K562 (cell line): ENCODE results near the gene CHTOP. TPM values are rescaled to one million over a fixed set of nuclear protein-coding genes. Genes with fewer than 3 reads are reported as not detected.

ENCODE experiments used
- ATAC-seq: fragments of 200-7000 bp; cut with Tn5 transposase; 3 replicates; pipeline ENCODE4 v1.9.1; 2020; ENCODE audit warnings: moderate library complexity
- BruUV-seq: library from RNA; stranded (reverse); fragments of 400-500 nt; replicated peaks from 2 replicates; lab custom pipeline; 2021; lab: Mats Ljungman, UMichigan
- CTCF ChIA-PET: fragments of 300-600 bp; formaldehyde crosslinking; extraction: SDS; loops from one replicate; lab custom pipeline; 2021; ENCODE audit warnings: low intra/inter-chr PET ratio; lab: Yijun Ruan, JAX
- POLR2A ChIA-PET: fragments of 300-600, 350-650 bp; sonication (Branson Sonifier 250); formaldehyde crosslinking; extraction: SDS; loops from one replicate; lab custom pipeline; 2021; ENCODE audit warnings: antibody characterized with exemption, inconsistent platforms; lab: Yijun Ruan, JAX
- DNase-seq, 4 experiments: peaks; one replicate each; pipeline versions ENCODE4 v3.0.0 to v3.0.0-alpha.2; 2011 to 2018; ENCODE audit warnings: low spot score in 3 of 4, mixed read lengths in 3 of 4; ENCODE audit errors: extremely low read depth in 1 of 4
- FAIRE-seq: peaks from 2 replicates; lab custom pipeline; 2011; peaks lifted over from hg19 to GRCh38; lab: Jason Lieb, UNC
- H2AFZ ChIP-seq: 2 replicates; pipeline ENCODE4 v1.6.0; 2011; ENCODE audit warnings: low read depth, low read length, control low read depth, inconsistent platforms
- H3K27ac ChIP-seq: fragments of 200-600 bp; 3 replicates; pipeline ENCODE4 v1.8.0; 2011; ENCODE audit warnings: low read depth, mild to moderate bottlenecking, control low read depth, inconsistent platforms, low read length, moderate library complexity, mixed read lengths; ENCODE audit errors: extremely low read depth
- H3K27me3 ChIP-seq, 2 experiments: fragments of 300-600 bp in 1 of 2; 2 replicates in 1 of 2; 3 replicates in 1 of 2; pipeline versions ENCODE4 v1.6.0 to v1.8.0; 2011; ENCODE audit warnings: inconsistent platforms in 2 of 2, low read length in 2 of 2, mild to moderate bottlenecking in 1 of 2, mixed read lengths in 1 of 2, moderate library complexity in 1 of 2; ENCODE audit not compliant: control insufficient read depth in 2 of 2, insufficient read depth in 2 of 2
- H3K36me3 ChIP-seq: fragments of 300-600 bp; 3 replicates; pipeline ENCODE4 v1.8.0; 2011; ENCODE audit warnings: mild to moderate bottlenecking, low read length, inconsistent platforms; ENCODE audit not compliant: control insufficient read depth, insufficient read depth
- H3K4me1 ChIP-seq, 2 experiments: fragments of 200-600 bp in 1 of 2; replicated peaks in 1 of 2; 2 replicates in 1 of 2; 3 replicates in 1 of 2; pipeline versions ENCODE4 v1.5.1 to v1.8.0; 2011; ENCODE audit warnings: inconsistent platforms in 2 of 2, low read length in 2 of 2, mild to moderate bottlenecking in 1 of 2, mixed read lengths in 1 of 2, moderate library complexity in 1 of 2; ENCODE audit not compliant: control insufficient read depth in 2 of 2, insufficient read depth in 2 of 2
- H3K4me2 ChIP-seq: 2 replicates; pipeline ENCODE4 v1.6.1; 2011; ENCODE audit warnings: low read length, control low read depth, inconsistent platforms, mixed read lengths; ENCODE audit not compliant: insufficient read depth
- H3K4me3 ChIP-seq: fragments of 200-600 bp; sonication (generic), shearing (Covaris generic); 2 replicates; pipeline ENCODE4 v1.5.1; 2016; ENCODE audit warnings: control low read depth, inconsistent platforms
- H3K79me2 ChIP-seq: fragments of 200-600 bp; 3 replicates; pipeline ENCODE4 v1.8.0; 2011; ENCODE audit warnings: low read length, inconsistent platforms; ENCODE audit not compliant: control insufficient read depth, insufficient read depth
- H3K9ac ChIP-seq, 2 experiments: 2 replicates each; pipeline versions ENCODE4 v1.6.0 to v1.6.1; 2011; ENCODE audit warnings: low read depth in 2 of 2, low read length in 2 of 2, control low read depth in 1 of 2, inconsistent platforms in 1 of 2, mild to moderate bottlenecking in 1 of 2, mixed read lengths in 1 of 2; ENCODE audit not compliant: insufficient read depth in 1 of 2
- H3K9me1 ChIP-seq: one replicate; pipeline ENCODE4 v1.6.0; 2011; ENCODE audit warnings: inconsistent platforms, mild to moderate bottlenecking, low read length, moderate library complexity; ENCODE audit not compliant: control insufficient read depth, insufficient read depth
- H3K9me3 ChIP-seq: replicated peaks from 2 replicates; pipeline ENCODE4 v1.5.1; 2011; ENCODE audit warnings: low read depth, low read length, inconsistent platforms; ENCODE audit not compliant: control insufficient read depth, insufficient read depth
- H4K20me1 ChIP-seq: replicated peaks from 2 replicates; pipeline ENCODE4 v1.6.1; 2011; ENCODE audit warnings: low read length, inconsistent platforms, mixed read lengths; ENCODE audit not compliant: control insufficient read depth, insufficient read depth
- BRF2 ChIP-seq: IDR thresholded peaks from 3 replicates; pipeline ENCODE4 v1.6.1; 2011; ENCODE audit warnings: borderline replicate concordance, mild to moderate bottlenecking; ENCODE audit not compliant: insufficient read length, insufficient read depth
- E2F8 ChIP-seq: fragments of 450-650 bp; IDR thresholded peaks from 2 replicates; pipeline ENCODE4 v1.7.1; 2018; ENCODE audit warnings: mild to moderate bottlenecking, low read depth; ENCODE audit not compliant: partially characterized antibody
- HMGN3 ChIP-seq: IDR thresholded peaks from 2 replicates; pipeline ENCODE4 v1.6.1; 2011; ENCODE audit warnings: borderline replicate concordance, low read depth, mild to moderate bottlenecking, mixed read lengths, low read length; ENCODE audit not compliant: insufficient read length; ENCODE audit errors: extremely low read depth
- JUND ChIP-seq, 2 experiments: IDR thresholded peaks; 2 replicates in 1 of 2; 3 replicates in 1 of 2; pipeline ENCODE4 v1.6.1; 2011; ENCODE audit warnings: borderline replicate concordance in 2 of 2, low read depth in 2 of 2, low read length in 2 of 2, improper control_type of control experiment in 1 of 2, missing biosample characterization in 1 of 2, missing genetic modification characterization in 1 of 2, missing genetic modification reagents in 1 of 2
- XRCC3 ChIP-seq: fragments of 450-650 bp; IDR thresholded peaks from 2 replicates; pipeline ENCODE4 v1.6.1; 2017; ENCODE audit warnings: mild to moderate bottlenecking, moderate library complexity
- ZNF41 ChIP-seq: fragments of 250-450 bp; sonication (Bioruptor Pico); conservative IDR thresholded peaks from 2 replicates; pipeline ENCODE4 v1.4.0; 2020; ENCODE audit warnings: mild to moderate bottlenecking
- WGBS: fragments of 100-300 bp; shearing (Covaris generic); methylation state at CpG from one replicate; pipeline ENCODE4 v1.1.6; 2016; ENCODE audit warnings: low coverage, mixed read lengths; ENCODE audit not compliant: insufficient coverage; ENCODE audit errors: missing lambda C conversion rate; 5-methylcytosine and 5-hydroxymethylcytosine counted together
- in situ Hi-C: fragments of 300-500 bp; cut with MboI; formaldehyde crosslinking; loops from 4 replicates; pipeline ENCODE4 v1.15.0; 2018; ENCODE audit warnings: inconsistent platforms, mixed read lengths
- intact Hi-C: fragments of 100-400 bp; cut with micrococcal nuclease; formaldehyde crosslinking; loops from 2 replicates; pipeline ENCODE4 v1.14.2; 2022
- polyA plus RNA-seq, 8 experiments: library from polyadenylated mRNA; depleted of rRNA in 4 of 8; stranded (reverse) in 5 of 8; unstranded in 3 of 8; fragments of >200 nt; fragmentation: Nextera tagmentation in 2 of 8; fragmentation: Illumina TruSeq in 1 of 8; extraction: Ambion mirVana in 2 of 8; extraction: Trizol in 1 of 8; gene quantifications; 2 replicates each; pipeline versions ENCODE4 v1.2.1 to v1.2.3, GENCODE V29; 2011 to 2014; ENCODE audit warnings: inconsistent platforms in 1 of 8, missing spikeins in 1 of 8
- total RNA-seq, 7 experiments: library from RNA; depleted of rRNA in 6 of 7; stranded (reverse); fragments of >200 nt in 6 of 7; fragmentation: Illumina TruSeq in 2 of 7; extraction: Trizol in 2 of 7; gene quantifications; 2 replicates each; pipeline versions ENCODE4 v1.2.1 to v1.2.3, GENCODE V29; 2011 to 2021; ENCODE audit warnings: low replicate concordance in 1 of 7
- TF ChIP-seq, protein P1 (sequence below): fragments of 250-450 bp; sonication (Bioruptor Pico); IDR thresholded peaks from 2 replicates; pipeline ENCODE4 v1.8.0; 2021; ENCODE audit warnings: moderate library complexity, mild to moderate bottlenecking, inconsistent platforms

Gene CHTOP
- total and polyA plus RNA-seq, 9 of the 15 experiments (the other 6 are each of a cell fraction or from before 2014, with no cell fraction given), result 10.2 to 91.8 (median 60.8) TPM

- no peak overlapping the region for H3K4me2 ChIP-seq
- WGBS, result 70% methylated on average over 7 of the region's 7 CpGs
- BruUV-seq, result no TSS peak
- POLR2A ChIA-PET, result interaction anchor here (0.8 to 6.8 kb wide), 5 partner anchors 9 to 258 kb away, joined by 3 to 70 read pairs (median 4); partner anchors contain the start of genes S100A1 and S100A13
- H3K9me3 ChIP-seq, result no peaks in the 10 kb centered on the region
- TF ChIP-seq ZNF41 (CRISPR knock-in tag) (no peak), BRF2 (no peak)
- ATAC-seq (no peak), DNase-seq (no peak), FAIRE-seq (no peak)
- no peaks in the 10 kb centered on the region for H3K79me2 ChIP-seq
- H3K4me1 ChIP-seq, result peaks cover 23 to 41% of the 10 kb centered on the region in 2 experiments
- no peaks in the 10 kb centered on the region for H3K36me3 ChIP-seq
- no peaks in the 10 kb centered on the region for H3K9me1 ChIP-seq
- no peak overlapping the region for H3K9ac ChIP-seq
- in situ Hi-C loops, result no loop called here
- CTCF ChIA-PET, result no interaction called here
- intact Hi-C loops, result no loop called here
- H3K27ac ChIP-seq, result no peak overlapping the region
- H4K20me1 ChIP-seq, result no peaks in the 10 kb centered on the region
- H3K4me3 ChIP-seq, result no peak overlapping the region
- H2AFZ ChIP-seq, result no peak overlapping the region
- H3K27me3 ChIP-seq, result no peaks in the 10 kb centered on the region
Observed at GRCh38 chr1:153614906-153615305, 19.0 kb upstream of the CHTOP start.

GRCh38 chr1:153615406-153615805 is 18.5 kb upstream of the CHTOP start:
- Histone ChIP-seq H3K27ac (no peak overlapping the region), H3K4me3 (no peak overlapping the region), H3K9me3 (no peaks in the 10 kb centered on the region), H3K36me3 (no peaks in the 10 kb centered on the region), H4K20me1 (no peaks in the 10 kb centered on the region), H3K27me3 (no peaks in the 10 kb centered on the region), H3K4me1 (peaks cover 18 to 36% of the 10 kb centered on the region in 2 experiments), H3K9ac (peak overlapping the region in 1 of 2 experiments; percentile 48; a peak in 1 of 4 replicates), H3K9me1 (no peaks in the 10 kb centered on the region), H2AFZ (no peak overlapping the region), H3K79me2 (no peaks in the 10 kb centered on the region), H3K4me2 (no peak overlapping the region)
- ChIA-PET POLR2A (interaction anchor here (0.6 to 6.8 kb wide), 7 partner anchors 9 to 258 kb away, joined by 3 to 70 read pairs (median 5); partner anchors contain the start of genes S100A1 and S100A13), CTCF (no interaction called here)
- TF ChIP-seq, protein P1, sequence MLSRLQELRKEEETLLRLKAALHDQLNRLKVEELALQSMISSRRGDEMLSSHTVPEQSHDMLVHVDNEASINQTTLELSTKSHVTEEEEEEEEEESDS (CRISPR knock-in tag), result no peak
- TF ChIP-seq HMGN3 (no peak), JUND (IDR thresholded peaks at IDR 0.05; ENCODE audit: borderline replicate concordance, low read depth, low read length) (no peak), JUND (tag; IDR thresholded peaks at IDR 0.05; ENCODE audit: borderline replicate concordance, low read depth, low read length) (no peak), XRCC3 (no peak), E2F8 (no peak)
- in situ Hi-C loops (no loop called here), intact Hi-C loops (no loop called here)
- no peak for DNase-seq
- BruUV-seq, result no TSS peak
- 48% methylated on average over 2 of the region's 2 CpGs for WGBS
- FAIRE-seq, result no peak
- ATAC-seq, result no peak
